Mesenteric fat pad (tissue), 1 donor: ENCODE data around the gene CACNA1D. TPM values are rescaled to one million over a fixed set of nuclear protein-coding genes. Genes with fewer than 3 reads are reported as not detected.

Experiments
- DNase-seq: peaks from one replicate; pipeline ENCODE4 v3.0.0-alpha.2; 2020; ENCODE audit warnings: low spot score
- total RNA-seq: library from RNA; stranded (reverse); fragmentation: NEBNext Ultra II Directional; extraction: Animal tissue kit (Norgen Biotek cat#: 25700); gene quantifications from one replicate; pipeline ENCODE4 v1.2.1, GENCODE V29; 2021
- donor health status: DM: yes; HTN: yes; CAD: no.

Gene CACNA1D
- total RNA-seq, 1 donor from 2014 or later = 0.45 TPM

DNA sequence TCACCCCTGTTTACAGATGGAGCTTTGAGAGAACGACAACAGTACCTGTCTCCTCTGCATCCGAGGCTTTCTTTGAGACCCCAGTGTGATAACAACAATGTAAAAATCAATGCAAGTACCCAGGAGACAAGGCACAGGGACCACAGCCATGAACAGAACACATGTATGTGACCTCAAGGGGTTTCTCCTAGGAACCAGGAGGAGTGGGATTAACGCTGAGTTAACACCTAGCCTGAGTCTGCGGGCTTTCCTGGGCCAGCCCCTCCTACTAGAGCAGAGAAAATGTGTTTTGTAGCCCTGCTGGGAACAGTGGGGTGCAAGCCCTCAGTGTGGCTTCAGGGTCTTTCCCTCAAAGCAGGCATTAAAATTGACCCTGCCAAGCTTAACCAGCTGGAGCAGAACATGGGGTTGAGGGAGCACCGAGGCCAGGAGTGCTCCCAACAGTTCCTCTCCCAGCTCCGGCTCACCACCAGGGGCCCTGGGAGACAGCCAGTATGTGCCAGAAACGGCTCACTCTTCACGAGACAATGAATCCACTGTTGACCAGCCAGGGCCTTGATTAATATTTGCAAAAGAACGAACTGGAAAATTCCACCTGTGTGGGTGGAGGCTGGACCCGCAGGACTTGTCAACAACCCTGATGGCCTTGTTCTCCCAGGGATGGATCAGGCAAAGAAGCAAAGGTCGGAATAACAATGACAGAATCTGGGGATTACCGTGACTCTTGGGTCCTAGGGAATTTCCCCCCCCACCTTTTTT is 348.2 kb downstream of the CACNA1D start:
- DNase-seq = no peak

- DNase-seq = no peak
Measured at GRCh38 chr3:53843195-53844177, 349.1 kb downstream of the CACNA1D start.

DNA sequence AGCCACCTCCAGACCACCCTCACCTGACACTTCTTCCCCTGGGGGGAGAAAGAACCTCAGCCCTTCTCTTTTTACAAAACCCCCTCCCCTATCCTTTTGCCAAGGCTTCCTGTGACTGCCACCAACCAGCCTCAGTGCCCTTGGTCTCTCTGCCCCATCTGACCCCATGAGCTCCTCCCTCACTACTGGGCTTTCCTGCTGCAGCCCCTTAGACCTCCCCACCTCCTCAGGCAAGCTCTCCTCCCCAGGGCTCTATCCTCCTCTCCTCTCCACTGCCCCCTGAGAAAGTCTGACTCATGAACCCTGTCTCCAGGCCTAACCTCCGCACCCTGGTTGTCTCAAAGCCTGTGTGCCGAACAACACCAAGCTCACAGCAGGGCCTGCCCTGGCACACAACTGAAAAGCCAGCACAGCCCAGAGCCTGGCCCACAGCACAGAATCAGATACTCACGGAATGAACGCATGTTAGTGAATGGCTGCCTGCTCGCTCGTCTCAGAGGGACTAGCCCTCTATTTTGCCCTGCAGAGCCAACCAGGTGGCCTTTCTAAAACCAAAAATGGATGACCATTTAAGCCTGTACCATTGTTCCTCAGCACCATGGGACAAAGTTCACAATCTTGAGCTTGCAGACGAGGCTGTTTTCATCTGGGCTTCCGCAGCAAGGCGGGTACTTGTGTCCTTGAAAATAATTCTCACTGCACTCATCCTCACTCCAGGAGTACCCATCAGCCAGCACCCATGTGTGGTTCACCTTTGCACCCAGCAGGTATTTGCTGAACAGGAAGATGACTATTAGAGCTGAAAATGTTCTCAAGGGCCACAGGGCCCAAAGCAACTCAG is 350.1 kb downstream of the CACNA1D start:
- DNase-seq = no peak

GRCh38 chr3:53845103-53845880 is 350.9 kb downstream of the CACNA1D start:
- DNase-seq = no peak

DNA sequence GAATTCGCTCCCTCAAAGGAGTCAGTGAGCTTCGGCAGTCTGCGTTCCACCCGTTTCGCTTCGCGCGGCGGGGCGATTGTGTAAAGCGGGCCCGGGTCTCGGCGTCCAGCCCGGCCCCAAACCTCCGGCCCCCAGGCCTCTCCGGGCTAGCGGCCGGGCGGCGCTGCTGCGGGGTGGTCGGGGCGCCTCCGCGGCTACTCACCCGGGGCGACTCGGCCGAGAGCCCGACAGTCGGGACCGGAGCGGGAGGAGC is 351.4 kb downstream of the CACNA1D start:
- DNase-seq = no peak

GRCh38 chr3:53846134-53846850 is 351.9 kb downstream of the CACNA1D start, which contains the start of the genes CHDH and IL17RB:
Gene CHDH, minus strand, starts transcription at chr3:53846419. Its CDS starts 22,411 bp downstream, at chr3:53824008.
Gene IL17RB, plus strand, starts transcription at chr3:53846568. Its CDS starts 21 bp downstream, at chr3:53846589.
- no peak for DNase-seq

DNA sequence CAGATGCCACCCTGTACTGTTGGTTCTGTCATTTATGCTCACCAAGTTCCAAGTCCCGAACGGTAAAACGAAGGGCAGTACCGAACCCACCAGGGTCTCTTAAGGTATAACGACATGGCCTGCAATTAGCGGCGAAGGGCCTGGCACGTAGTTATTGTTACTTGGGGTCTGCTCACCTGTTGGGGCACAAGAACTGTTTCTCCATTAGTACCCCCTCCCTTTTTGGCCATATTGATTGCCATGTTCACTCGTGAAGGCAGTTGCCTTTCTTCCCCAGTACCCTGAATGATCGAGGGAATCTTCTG is 352.4 kb downstream of the CACNA1D start:
- no peak for DNase-seq

GRCh38 chr3:53849916-53850315 is 355.5 kb downstream of the CACNA1D start:
- DNase-seq = no peak

- DNase-seq = no peak
Measured at GRCh38 chr3:53850895-53851294, 356.5 kb downstream of the CACNA1D start.

DNA sequence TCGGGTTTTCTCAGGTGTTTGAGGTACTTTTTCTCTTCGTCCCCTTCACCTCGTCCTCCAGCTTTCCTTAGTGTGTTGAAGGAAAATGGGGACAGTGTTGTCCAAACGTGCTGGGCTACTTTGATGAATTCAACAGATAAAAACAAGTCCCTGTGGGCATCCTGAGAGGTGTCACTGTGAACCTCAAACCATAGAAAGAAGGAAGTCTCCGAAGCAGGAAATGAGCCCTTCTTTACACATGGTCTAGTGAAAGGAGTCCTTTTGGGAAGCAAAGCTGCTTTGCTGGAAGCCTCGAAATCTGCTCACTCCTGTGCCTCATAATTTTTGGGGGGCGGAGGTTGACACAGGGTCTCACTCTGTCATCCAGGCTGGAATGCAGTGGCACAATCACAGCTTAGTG is 362.6 kb downstream of the CACNA1D start:
- no peak for DNase-seq

DNA sequence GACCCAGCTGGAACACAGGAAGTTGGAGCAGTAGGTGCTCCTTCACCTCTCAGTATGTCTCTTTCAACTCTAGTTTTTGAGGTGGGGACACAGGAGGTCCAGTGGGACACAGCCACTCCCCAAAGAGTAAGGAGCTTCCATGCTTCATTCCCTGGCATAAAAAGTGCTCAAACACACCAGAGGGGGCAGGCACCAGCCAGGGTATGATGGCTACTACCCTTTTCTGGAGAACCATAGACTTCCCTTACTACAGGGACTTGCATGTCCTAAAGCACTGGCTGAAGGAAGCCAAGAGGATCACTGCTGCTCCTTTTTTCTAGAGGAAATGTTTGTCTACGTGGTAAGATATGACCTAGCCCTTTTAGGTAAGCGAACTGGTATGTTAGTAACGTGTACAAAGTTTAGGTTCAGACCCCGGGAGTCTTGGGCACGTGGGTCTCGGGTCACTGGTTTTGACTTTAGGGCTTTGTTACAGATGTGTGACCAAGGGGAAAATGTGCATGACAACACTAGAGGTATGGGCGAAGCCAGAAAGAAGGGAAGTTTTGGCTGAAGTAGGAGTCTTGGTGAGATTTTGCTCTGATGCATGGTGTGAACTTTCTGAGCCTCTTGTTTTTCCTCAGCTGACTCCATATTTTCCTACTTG is 363.8 kb downstream of the CACNA1D start:
- no peak for DNase-seq

GRCh38 chr3:53859178-53859577 is 364.8 kb downstream of the CACNA1D start:
- no peak for DNase-seq

DNA sequence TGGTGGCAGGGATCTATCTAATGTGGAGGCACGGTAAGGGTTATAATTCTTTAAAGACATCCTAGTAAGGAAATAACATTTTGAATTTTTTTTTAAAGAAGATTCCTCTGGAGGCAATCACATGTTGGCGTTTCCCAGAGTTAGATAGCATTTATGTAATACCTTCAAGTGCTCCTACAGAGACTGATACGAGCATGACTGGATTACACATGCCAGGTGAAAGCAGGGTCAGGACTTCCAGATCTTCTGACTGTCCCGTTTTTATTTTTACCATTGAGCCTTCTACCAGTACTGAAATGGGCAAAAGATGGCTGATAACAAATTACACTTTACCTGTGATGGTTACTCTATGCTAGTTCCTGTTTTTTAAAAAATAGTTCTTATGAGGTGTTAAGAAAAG is 365.8 kb downstream of the CACNA1D start:
- DNase-seq = no peak

GRCh38 chr3:53862241-53862640 is 367.8 kb downstream of the CACNA1D start:
- no peak for DNase-seq

GRCh38 chr3:53863145-53863544 is 368.7 kb downstream of the CACNA1D start:
- DNase-seq = no peak
